Measurements from ENCODE around the gene ABHD13.
"Not testable (repeated sequence)": the region's sequence is repeated elsewhere in the genome, so short reads cannot be mapped to it uniquely, and the experiment has no call there.

ABHD13 gene

GRCh38 chr13:108267855-108268254 is 49.7 kb downstream of the ABHD13 start:
- DNase-seq (ENCODE audit: low read depth, low spot score); H3K27me3 ChIP-seq (ENCODE audit: control insufficient read depth, insufficient read depth, low read length); H3K4me3 ChIP-seq (ENCODE audit: low read length); H3K9me3 ChIP-seq (ENCODE audit: control insufficient read depth, insufficient read depth, low read length); H3K4me1 ChIP-seq (ENCODE audit: control insufficient read depth, insufficient read depth, low read length); H3K27ac ChIP-seq (ENCODE audit: low read length); H3K36me3 ChIP-seq (ENCODE audit: control insufficient read depth, insufficient read depth, low read length): not testable (repeated sequence)
- WGBS (ENCODE audit: insufficient coverage, insufficient read length): no CpG with 5 or more reads among the region's 3 CpGs

- no peak overlapping the region for H3K4me3 ChIP-seq (ENCODE audit: low read length)
- no peak for DNase-seq (ENCODE audit: low read depth, low spot score)
- no peaks in the 10 kb centered on the region for H3K9me3 ChIP-seq (ENCODE audit: control insufficient read depth, insufficient read depth, low read length)
- no peak overlapping the region for H3K27ac ChIP-seq (ENCODE audit: low read length)
- H3K27me3 ChIP-seq (ENCODE audit: control insufficient read depth, insufficient read depth, low read length): no peaks in the 10 kb centered on the region
- H3K36me3 ChIP-seq (ENCODE audit: control insufficient read depth, insufficient read depth, low read length): no peaks in the 10 kb centered on the region
- peaks cover 1% of the 10 kb centered on the region; the same call in 1 of the 2 replicates for H3K4me1 ChIP-seq (ENCODE audit: control insufficient read depth, insufficient read depth, low read length)
- no CpG with 5 or more reads among the region's 4 CpGs for WGBS (ENCODE audit: insufficient coverage, insufficient read length)
Measured at GRCh38 chr13:108268466-108269112, 50.4 kb downstream of the ABHD13 start.

GRCh38 chr13:108269601-108270328 is 51.6 kb downstream of the ABHD13 start, which contains the start of gene TNFSF13B:
TNFSF13B (plus strand) TSS chr13:108269718; CDS start chr13:108269896, 178 bp downstream.
- no peaks in the 10 kb centered on the region for H3K36me3 ChIP-seq (ENCODE audit: control insufficient read depth, insufficient read depth, low read length)
- H3K27me3 ChIP-seq (ENCODE audit: control insufficient read depth, insufficient read depth, low read length): no peaks in the 10 kb centered on the region
- H3K4me3 ChIP-seq (ENCODE audit: low read length): no peak within 1 kb of the TSS
- WGBS (ENCODE audit: insufficient coverage, insufficient read length): no CpG with 5 or more reads among the region's 16 CpGs
- H3K4me1 ChIP-seq (ENCODE audit: control insufficient read depth, insufficient read depth, low read length): peaks cover 1% of the 10 kb centered on the region; the same call in 1 of the 2 replicates
- peak; percentile 1 for DNase-seq (ENCODE audit: low read depth, low spot score)
- no peak within 1 kb of the TSS for H3K27ac ChIP-seq (ENCODE audit: low read length)
- no peaks in the 10 kb centered on the region for H3K9me3 ChIP-seq (ENCODE audit: control insufficient read depth, insufficient read depth, low read length)

- peaks cover 1% of the 10 kb centered on the region; the same call in 1 of the 2 replicates for H3K4me1 ChIP-seq (ENCODE audit: control insufficient read depth, insufficient read depth, low read length)
- DNase-seq (ENCODE audit: low read depth, low spot score): no peak
- no peaks in the 10 kb centered on the region for H3K9me3 ChIP-seq (ENCODE audit: control insufficient read depth, insufficient read depth, low read length)
- no peak overlapping the region for H3K4me3 ChIP-seq (ENCODE audit: low read length)
- WGBS (ENCODE audit: insufficient coverage, insufficient read length): no CpG with 5 or more reads among the region's 3 CpGs
- no peaks in the 10 kb centered on the region for H3K27me3 ChIP-seq (ENCODE audit: control insufficient read depth, insufficient read depth, low read length)
- no peak overlapping the region for H3K27ac ChIP-seq (ENCODE audit: low read length)
- no peaks in the 10 kb centered on the region for H3K36me3 ChIP-seq (ENCODE audit: control insufficient read depth, insufficient read depth, low read length)
Measured at GRCh38 chr13:108270442-108270841, 52.2 kb downstream of the ABHD13 start.

DNA sequence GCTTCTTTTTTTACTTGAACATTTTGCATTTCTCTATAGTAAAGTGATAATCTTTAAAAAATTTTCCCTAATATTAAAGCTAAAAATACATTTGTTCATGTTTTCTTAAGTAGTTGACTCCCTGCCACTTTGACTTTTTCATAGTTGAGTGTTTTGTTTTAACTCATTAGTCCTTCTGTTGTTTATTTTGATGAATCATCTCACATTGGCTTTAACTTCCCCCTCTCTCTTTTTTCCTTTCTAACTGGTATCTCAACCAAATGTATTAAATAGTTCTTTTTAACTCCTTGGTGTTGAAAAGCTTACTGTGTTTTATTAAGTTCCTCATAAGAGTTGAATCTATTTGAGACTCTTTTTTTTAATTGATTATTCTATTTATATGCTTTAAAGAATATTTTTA is 54.1 kb downstream of the ABHD13 start:
- no peak overlapping the region for H3K4me3 ChIP-seq (ENCODE audit: low read length)

GRCh38 chr13:108273429-108274118 is 55.4 kb downstream of the ABHD13 start:
- no CpG with 5 or more reads among the region's 5 CpGs for WGBS (ENCODE audit: insufficient coverage, insufficient read length)

More for the DNA sequence above, 54.1 kb downstream of the ABHD13 start:
- DNase-seq (ENCODE audit: low read depth, low spot score): no peak
- H3K27me3 ChIP-seq (ENCODE audit: control insufficient read depth, insufficient read depth, low read length): no peaks in the 10 kb centered on the region
- H3K36me3 ChIP-seq (ENCODE audit: control insufficient read depth, insufficient read depth, low read length): no peaks in the 10 kb centered on the region
- no peak overlapping the region for H3K27ac ChIP-seq (ENCODE audit: low read length)
- H3K4me1 ChIP-seq (ENCODE audit: control insufficient read depth, insufficient read depth, low read length): peaks cover 1% of the 10 kb centered on the region; the same call in 1 of the 2 replicates
- no peaks in the 10 kb centered on the region for H3K9me3 ChIP-seq (ENCODE audit: control insufficient read depth, insufficient read depth, low read length)

GRCh38 chr13:108274718-108275117 is 56.5 kb downstream of the ABHD13 start:
- DNase-seq (ENCODE audit: low read depth, low spot score): no peak
- H3K4me3 ChIP-seq (ENCODE audit: low read length): no peak overlapping the region
- peaks cover 5% of the 10 kb centered on the region for H3K4me1 ChIP-seq (ENCODE audit: control insufficient read depth, insufficient read depth, low read length)
- no peak overlapping the region for H3K27ac ChIP-seq (ENCODE audit: low read length)
- no peaks in the 10 kb centered on the region for H3K36me3 ChIP-seq (ENCODE audit: control insufficient read depth, insufficient read depth, low read length)
- no peaks in the 10 kb centered on the region for H3K27me3 ChIP-seq (ENCODE audit: control insufficient read depth, insufficient read depth, low read length)
- H3K9me3 ChIP-seq (ENCODE audit: control insufficient read depth, insufficient read depth, low read length): no peaks in the 10 kb centered on the region

More at GRCh38 chr13:108273429-108274118, 55.4 kb downstream of the ABHD13 start:
- peaks cover 1% of the 10 kb centered on the region; the same call in 1 of the 2 replicates for H3K4me1 ChIP-seq (ENCODE audit: control insufficient read depth, insufficient read depth, low read length)
- no peaks in the 10 kb centered on the region for H3K36me3 ChIP-seq (ENCODE audit: control insufficient read depth, insufficient read depth, low read length)
- DNase-seq (ENCODE audit: low read depth, low spot score): no peak
- H3K4me3 ChIP-seq (ENCODE audit: low read length): no peak overlapping the region
- H3K9me3 ChIP-seq (ENCODE audit: control insufficient read depth, insufficient read depth, low read length): no peaks in the 10 kb centered on the region
- no peak overlapping the region for H3K27ac ChIP-seq (ENCODE audit: low read length)
- H3K27me3 ChIP-seq (ENCODE audit: control insufficient read depth, insufficient read depth, low read length): no peaks in the 10 kb centered on the region

- H3K27ac ChIP-seq (ENCODE audit: low read length): no peak overlapping the region
- no CpG with 5 or more reads among the region's 6 CpGs for WGBS (ENCODE audit: insufficient coverage, insufficient read length)
Measured at GRCh38 chr13:108276060-108276459, 57.9 kb downstream of the ABHD13 start.

GRCh38 chr13:108278466-108278865 is 60.3 kb downstream of the ABHD13 start:
- H3K27ac ChIP-seq (ENCODE audit: low read length): no peak overlapping the region
- WGBS (ENCODE audit: insufficient coverage, insufficient read length): no CpG with 5 or more reads among the region's 1 CpG
- H3K4me3 ChIP-seq (ENCODE audit: low read length): no peak overlapping the region
- peaks cover 4% of the 10 kb centered on the region; the same call in 1 of the 2 replicates for H3K4me1 ChIP-seq (ENCODE audit: control insufficient read depth, insufficient read depth, low read length)
- no peaks in the 10 kb centered on the region for H3K36me3 ChIP-seq (ENCODE audit: control insufficient read depth, insufficient read depth, low read length)
- no peaks in the 10 kb centered on the region for H3K27me3 ChIP-seq (ENCODE audit: control insufficient read depth, insufficient read depth, low read length)
- DNase-seq (ENCODE audit: low read depth, low spot score): no peak
- H3K9me3 ChIP-seq (ENCODE audit: control insufficient read depth, insufficient read depth, low read length): no peaks in the 10 kb centered on the region

More at GRCh38 chr13:108276060-108276459, 57.9 kb downstream of the ABHD13 start:
- H3K36me3 ChIP-seq (ENCODE audit: control insufficient read depth, insufficient read depth, low read length): no peaks in the 10 kb centered on the region
- H3K4me1 ChIP-seq (ENCODE audit: control insufficient read depth, insufficient read depth, low read length): peaks cover 4% of the 10 kb centered on the region; the same call in 1 of the 2 replicates
- no peaks in the 10 kb centered on the region for H3K9me3 ChIP-seq (ENCODE audit: control insufficient read depth, insufficient read depth, low read length)
- H3K27me3 ChIP-seq (ENCODE audit: control insufficient read depth, insufficient read depth, low read length): no peaks in the 10 kb centered on the region
- H3K4me3 ChIP-seq (ENCODE audit: low read length): no peak overlapping the region
- DNase-seq (ENCODE audit: low read depth, low spot score): no peak

GRCh38 chr13:108281901-108282300 is 63.7 kb downstream of the ABHD13 start:
- H3K4me1 ChIP-seq (ENCODE audit: control insufficient read depth, insufficient read depth, low read length): peaks cover 4% of the 10 kb centered on the region; the same call in 1 of the 2 replicates
- no peaks in the 10 kb centered on the region for H3K36me3 ChIP-seq (ENCODE audit: control insufficient read depth, insufficient read depth, low read length)
- H3K27ac ChIP-seq (ENCODE audit: low read length): no peak overlapping the region
- no CpG with 5 or more reads among the region's 4 CpGs for WGBS (ENCODE audit: insufficient coverage, insufficient read length)
- no peaks in the 10 kb centered on the region for H3K27me3 ChIP-seq (ENCODE audit: control insufficient read depth, insufficient read depth, low read length)
- no peak for DNase-seq (ENCODE audit: low read depth, low spot score)
- no peak overlapping the region for H3K4me3 ChIP-seq (ENCODE audit: low read length)
- no peaks in the 10 kb centered on the region for H3K9me3 ChIP-seq (ENCODE audit: control insufficient read depth, insufficient read depth, low read length)

Measured in iPS DF 6.9 (cell line).